HTERT RPE-1 (cell line): ENCODE data around the gene PHPT1.
"Not testable (repeated sequence)": the region's sequence is repeated elsewhere in the genome, so short reads cannot be mapped to it uniquely, and the experiment has no call there.

Source experiments
- in situ Hi-C: fragments of 300-500 bp; cut with MboI; formaldehyde crosslinking; loops from 4 replicates; pipeline ENCODE4 v1.14.3; 2020; ENCODE audit warnings: low sequenced_read_pairs

PHPT1 gene

DNA sequence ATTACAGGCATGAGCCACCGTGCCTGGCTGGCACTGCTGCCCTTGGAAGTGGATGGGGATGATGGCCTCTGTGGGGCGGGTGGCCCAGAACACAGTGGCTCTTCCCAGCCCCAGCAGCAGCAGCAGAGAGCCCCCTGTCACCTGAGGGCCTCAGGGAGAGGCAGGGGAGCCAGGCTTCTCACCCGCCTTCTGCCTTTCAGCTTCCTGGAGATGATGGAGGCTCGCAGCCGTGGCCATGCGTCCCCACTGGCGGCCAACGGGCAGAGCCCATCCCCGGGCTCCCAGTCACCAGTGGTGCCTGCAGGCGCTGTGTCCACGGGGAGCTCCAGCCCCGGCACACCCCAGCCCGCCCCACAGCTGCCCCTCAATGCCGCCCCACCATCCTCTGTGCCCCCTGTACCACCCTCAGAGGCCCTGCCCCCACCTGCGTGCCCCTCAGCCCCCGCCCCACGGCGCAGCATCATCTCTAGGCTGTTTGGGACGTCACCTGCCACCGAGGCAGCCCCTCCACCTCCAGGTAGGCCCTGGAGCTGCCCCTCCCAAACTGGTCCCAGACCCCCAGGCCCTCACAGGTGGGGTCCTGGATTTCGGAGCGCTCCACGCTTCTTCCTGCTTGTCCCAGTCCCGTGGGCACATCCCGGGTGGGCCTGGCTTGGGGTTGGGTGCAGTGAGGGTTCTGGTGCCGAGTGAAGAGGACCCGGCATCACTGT is 11.9 kb upstream of the PHPT1 start:
- in situ Hi-C loops: no loop called here

DNA sequence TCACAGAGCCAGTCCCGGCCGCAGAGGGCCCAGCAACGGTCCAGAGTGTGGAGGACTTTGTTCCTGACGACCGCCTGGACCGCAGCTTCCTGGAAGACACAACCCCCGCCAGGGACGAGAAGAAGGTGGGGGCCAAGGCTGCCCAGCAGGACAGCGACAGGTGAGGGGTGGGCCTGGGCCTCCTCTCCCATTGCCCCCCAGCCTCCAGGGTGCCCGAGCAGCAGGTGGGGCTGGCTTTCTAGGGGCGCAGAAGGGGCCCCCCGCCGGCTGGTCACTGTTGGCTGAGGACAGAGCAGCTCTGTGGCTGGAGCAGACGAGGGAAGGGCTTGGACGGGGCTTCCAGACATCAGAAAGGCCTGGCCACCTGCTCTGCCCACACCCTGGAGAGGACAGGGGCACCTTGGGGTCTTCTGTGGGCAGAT is 11.3 kb upstream of the PHPT1 start:
- in situ Hi-C loops: not testable (repeated sequence)

DNA sequence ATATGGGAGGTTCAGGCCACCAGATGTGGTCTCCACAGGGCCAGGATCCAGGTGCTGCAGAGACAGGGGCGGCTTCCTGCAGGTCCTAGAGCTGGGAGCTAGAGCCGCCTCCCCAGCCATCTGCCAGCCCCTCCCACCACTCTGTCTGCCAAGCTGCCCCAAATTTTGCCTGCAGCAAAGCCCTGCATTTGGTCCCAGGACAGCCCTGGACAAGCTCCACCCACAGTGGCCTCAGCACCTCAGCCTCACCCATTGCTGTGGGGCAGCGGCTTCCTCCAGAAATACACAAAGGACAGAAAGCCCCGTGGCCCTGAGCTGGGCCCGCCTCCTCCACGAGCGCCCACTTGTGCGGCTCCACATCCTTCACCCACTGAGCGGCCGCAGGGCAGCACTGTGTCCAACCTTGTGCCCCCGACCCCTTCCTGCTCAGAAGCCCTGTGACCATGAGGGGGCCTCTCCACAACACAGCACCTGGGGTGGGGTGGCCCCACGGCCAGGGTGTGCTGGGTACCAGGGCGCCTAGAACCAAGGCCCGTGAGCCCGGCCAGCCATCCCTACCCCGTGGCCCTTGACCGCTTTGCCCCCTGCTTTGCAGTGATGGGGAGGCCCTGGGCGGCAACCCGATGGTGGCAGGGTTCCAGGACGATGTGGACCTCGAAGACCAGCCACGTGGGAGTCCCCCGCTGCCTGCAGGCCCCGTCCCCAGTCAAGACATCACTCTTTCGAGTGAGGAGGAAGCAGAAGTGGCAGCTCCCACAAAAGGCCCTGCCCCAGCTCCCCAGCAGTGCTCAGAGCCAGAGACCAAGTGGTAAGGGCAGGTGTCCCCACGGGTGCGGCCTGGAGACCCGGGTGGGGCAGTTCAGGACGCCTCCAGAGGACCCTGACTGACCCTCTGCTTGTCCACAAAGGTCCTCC is 10.6 kb upstream of the PHPT1 start:
- in situ Hi-C loops: no loop called here

DNA sequence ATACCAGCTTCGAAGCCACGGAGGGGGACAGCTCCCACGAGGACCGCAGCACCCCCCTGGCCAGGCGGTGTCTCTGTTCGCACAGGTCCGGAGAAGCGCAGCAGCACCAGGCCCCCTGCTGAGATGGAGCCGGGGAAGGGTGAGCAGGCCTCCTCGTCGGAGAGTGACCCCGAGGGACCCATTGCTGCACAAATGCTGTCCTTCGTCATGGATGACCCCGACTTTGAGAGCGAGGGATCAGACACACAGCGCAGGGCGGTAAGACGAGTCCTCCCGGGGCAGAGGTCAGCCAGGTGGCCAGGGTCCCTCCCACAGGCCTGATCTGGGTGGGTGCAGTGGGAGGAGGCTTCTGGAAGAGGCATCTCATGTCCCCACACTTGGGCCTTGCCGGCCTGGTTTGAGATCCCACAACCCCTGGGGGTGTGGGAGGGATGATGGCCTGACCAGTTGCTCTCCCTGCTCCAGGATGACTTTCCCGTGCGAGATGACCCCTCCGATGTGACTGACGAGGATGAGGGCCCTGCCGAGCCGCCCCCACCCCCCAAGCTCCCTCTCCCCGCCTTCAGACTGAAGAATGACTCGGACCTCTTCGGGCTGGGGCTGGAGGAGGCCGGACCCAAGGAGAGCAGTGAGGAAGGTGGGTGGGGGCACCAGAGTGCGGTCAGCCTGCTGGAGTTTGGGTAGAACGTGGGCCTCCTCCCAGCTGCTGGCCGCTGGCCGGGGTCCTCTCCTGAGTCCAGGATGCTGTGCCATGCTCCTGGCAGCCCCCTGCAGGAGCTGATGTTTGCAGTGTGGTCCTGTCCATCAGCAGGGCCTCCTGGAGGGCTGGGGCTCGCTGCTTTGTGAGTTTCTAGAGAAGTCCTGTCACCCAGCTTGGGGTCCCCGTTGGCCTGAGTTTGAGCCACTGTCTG is 9.7 kb upstream of the PHPT1 start:
- in situ Hi-C loops: no loop called here

DNA sequence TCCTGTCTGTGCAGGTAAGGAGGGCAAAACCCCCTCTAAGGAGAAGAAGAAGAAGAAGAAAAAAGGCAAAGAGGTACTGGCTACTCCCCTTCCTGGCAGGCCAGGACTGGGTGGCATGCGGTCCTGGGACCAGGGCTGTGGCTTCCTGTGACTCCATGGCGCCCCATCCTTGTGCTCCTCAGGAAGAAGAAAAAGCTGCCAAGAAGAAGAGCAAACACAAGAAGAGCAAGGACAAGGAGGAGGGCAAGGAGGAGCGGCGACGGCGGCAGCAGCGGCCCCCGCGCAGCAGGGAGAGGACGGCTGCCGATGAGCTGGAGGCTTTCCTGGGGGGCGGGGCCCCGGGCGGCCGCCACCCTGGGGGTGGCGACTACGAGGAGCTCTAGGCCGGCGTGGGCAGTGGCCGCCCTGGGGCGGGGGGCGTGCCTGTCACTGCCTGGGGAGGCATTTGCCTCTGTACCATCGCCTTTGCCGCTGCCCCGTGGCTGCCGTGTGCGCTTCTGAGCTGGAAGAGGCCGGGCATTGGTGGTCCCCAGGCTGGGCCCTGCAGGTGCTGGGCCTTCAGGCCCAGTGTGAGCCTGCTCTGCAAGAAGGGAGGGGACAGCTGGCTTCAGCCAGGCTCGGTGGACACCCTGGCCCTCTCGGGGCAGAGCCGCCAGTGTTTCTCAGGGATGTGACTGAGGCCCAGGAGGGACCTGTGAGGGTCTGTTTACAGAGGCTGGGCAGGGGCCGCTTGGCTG is 8.9 kb upstream of the PHPT1 start:
- in situ Hi-C loops: no loop called here

DNA sequence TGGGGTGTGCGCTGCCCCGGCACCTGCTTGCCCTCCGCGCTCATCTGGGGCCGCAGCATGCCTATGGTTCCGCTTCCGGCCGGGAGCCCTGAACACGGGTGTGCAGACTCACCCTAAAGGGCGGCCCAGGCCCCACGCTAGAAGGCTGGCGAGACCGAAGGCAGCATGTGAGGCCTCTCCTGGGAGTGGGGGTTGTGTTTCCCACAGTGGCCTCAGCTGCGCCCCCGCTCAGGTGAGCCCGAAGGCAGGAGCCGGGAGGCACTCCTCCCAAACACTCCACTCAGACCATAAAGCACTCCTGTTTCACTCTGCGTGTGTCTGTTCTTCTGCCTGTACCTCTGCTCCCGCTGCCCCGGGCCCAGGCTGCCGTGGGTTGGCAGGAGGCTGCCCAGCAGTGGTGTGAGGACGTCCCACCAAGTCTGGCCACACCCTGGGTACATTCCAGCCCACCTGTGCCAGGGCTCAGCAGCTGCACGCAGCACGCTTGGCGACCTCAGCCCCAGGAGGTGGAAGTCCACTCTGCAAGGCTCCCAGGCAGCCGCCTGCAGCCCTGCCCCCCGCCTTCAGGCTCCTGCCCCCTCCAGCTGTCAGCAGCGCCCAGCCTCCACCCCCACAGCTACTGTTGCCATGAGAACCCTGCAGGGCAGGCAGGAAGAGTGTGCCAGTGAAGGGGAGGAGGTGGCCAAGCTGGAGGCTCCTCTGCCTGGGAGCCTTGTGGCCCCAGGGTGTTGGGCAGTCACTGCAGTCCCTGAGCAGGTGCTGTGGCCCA is 8.1 kb upstream of the PHPT1 start:
- in situ Hi-C loops: no loop called here

DNA sequence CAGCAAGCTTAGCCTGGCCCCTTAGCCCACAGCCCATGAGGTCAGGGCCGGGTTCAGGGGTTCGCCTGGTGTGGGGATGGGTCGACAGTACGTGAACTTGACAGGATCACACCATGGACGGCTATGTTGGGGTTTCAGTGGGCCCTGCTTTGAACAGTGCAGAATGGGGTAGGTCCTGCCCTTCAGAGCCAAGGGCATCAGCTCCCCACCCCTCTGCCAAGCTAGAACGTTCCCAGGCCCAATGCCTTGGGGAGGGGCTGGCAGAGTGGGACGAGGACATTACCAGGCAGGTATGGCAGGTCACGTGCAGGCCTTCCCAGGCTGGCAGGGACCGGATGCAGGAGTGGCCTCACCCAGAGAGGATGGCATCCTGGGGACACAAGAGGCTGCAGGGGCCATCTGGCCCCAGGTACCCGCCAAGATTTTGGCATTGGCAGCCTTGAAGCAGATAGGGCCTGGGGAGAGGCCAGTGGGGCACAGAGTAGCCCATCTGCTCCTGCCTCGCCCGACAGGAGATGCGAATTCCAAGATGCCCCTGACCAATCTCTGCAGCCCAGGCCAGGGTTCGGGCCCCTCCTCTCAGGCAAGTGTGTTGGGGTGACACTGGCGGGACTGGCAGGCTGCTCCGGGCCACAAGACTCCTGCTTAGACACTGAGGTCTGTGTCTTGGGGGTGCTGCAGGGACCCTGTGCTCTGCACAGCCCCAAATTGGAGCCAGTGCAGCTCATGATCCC is 7.4 kb upstream of the PHPT1 start:
- in situ Hi-C loops: not testable (repeated sequence)

DNA sequence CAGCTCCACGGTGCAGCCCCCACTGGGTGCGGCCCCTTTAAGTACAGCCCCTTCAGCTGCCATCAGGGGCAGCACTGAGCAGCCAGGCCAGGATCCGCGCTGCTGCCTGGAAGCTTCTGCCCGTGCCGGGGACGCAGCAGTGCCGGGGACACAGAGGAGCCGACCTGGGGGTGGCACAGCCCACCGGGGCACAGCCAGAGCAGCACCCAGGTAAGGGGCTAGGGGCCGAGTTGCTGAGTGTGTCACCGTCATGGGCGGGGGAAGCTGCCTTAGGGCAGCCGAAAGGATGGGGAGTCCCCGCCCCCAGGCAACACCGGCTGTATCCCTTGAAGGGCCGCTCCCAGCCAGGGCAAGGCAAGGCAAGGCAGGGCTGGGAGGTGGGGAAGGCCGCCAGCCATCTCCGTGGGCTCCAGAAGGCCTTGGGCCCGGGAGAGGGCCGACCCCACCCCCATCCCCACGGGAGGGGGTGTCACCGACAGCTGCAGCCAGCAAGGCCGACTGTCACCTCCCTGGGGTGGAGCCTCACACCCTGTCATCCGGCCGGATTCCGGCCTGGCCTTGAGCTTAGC is 6.7 kb upstream of the PHPT1 start, which contains the start of gene AJM1:
AJM1 (plus strand) TSS at position 99 of the 569 bp plus-strand sequence. CDS start 1,937 bp downstream, outside the sequence.
- in situ Hi-C loops: not testable (repeated sequence)

DNA sequence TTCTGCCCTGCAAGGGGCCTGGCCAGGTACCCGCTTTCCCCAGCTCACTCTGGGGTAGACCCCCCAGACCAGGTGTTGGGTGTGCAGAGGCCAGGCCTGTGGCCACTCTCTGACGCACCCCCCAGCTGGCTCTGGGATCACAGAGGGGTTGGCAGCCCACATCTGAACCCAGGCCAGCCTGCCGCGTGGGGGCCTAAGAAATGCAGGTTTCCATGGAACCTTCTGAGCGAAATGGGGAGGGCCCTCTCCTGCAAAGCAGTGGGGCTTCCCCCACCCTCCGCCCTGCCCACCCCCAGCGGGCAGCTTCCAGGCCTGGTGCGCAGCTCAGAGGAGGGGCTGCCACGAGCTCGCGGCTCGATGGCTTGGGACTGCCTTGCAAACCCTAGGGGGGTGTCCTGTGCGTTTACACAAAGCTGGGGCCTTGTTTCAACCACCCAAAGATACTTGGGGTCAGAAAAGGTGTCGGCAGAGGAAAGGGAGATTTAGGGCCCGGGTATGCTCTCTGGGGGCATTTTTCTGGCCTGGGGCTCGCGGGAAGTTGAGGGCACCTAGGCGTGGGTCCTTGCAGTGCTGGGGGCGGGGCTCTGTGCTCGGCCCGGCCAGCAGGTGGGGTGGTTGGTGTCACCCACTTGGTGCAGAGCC is 5.9 kb upstream of the PHPT1 start:
- in situ Hi-C loops: not testable (repeated sequence)

DNA sequence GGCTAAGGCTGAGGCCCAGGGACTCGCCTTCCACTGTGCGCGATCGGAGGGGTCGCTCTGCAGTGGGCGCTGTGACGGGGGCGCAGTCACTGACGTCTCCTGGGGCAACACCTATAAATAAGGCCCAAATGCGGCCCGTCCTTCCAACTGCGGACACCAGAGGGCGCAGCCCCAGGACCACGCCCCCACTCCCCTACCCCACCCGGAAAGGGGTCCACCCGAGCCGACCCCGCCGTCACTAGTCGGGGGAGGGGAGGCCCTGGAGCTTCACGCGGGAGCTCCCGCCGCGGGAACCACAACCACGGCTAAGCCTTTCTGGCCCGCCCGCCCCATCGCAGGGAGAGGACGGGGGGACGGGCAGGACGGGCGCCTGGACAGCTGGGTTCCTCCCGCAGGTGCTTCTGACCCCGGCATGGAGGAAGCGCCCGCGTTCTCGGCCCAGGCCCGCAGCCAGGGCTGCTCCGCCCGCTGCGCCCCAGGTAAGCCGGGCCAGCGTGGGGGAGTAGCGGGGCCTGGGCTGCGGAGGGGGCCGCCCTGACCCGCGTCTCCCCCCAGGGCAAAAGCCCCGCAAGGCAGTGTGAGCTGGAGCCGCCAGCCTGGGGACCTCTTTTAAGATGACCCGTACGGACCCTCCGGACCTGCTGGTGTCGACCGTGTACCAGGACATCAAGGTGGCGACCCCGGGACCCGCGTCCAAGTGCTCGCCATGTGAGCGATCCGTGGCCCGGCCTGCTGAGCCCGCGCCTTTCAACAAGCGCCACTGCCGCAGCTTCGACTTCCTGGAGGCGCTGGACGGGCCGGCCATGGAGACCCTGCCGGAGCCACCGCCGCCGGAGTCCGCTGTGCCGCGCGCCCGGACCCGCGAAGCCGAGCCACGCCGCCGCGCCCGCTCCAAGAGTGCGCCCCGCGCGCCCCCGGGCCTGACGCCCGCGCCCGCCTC is 5.1 kb upstream of the PHPT1 start:
- in situ Hi-C loops: not testable (repeated sequence)

DNA sequence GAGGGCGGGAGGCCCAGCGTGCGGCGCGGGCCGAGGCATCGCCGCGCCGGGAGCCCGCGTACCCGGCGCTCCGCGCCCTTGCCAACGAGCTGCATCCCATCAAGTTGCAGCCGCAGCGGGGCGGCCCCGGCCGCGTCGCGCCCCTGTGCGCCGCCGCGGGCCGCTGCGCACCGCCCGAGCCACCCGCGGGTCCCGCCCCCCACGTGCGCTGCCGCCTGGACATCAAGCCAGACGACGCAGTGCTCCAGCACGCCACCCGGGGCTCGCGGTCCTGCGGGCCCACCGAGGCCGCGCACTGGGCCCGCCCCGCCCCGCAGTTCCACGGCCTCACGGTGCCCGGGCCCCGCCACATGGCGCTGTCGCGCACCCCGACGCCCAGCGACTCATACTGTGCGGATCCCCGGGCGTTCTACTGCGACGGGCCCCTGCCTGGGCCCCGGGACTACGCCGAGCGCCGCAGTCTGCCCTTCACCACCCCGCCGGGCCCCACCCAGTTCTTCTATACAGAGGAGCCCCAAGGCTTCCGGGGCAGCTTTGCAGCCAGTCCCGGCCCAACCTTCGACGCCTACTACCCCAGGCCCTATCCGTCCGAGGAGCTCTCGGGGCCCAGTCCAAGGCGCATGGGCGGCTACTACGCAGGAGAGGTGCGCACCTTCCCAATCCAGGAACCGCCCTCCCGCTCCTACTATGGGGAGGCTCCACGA is 4.3 kb upstream of the PHPT1 start:
- in situ Hi-C loops: no loop called here

DNA sequence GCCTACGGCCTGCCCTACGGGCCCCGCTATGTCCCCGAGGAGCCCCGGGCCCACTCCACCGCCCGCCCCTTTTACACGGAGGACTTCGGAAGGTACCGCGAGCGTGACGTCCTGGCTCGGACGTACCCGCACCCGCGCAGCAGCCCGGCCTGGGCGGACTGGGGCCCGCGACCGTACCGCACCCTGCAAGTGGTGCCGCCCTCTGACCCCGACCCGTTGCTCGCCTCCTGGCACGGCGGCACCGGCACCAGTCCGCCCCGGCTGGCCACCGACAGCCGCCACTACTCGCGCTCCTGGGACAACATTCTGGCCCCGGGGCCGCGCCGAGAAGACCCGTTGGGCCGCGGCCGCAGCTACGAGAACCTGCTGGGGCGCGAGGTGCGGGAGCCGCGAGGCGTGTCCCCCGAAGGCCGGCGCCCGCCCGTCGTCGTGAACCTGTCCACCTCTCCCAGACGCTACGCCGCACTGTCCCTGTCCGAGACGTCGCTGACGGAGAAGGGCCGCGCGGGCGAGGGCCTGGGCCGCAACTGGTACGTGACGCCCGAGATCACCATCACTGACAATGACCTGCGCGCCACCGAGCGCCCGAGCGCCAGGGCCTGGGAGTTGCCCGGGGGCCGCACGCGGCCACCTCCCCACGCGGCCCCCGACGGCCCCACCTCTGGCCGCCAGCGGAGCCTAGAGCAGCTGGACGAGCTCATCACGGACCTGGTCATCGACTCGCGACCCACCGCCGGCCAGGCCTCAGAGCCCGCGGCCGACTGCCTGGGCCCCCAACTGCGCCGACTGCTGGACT is 3.5 kb upstream of the PHPT1 start:
- in situ Hi-C loops: no loop called here

DNA sequence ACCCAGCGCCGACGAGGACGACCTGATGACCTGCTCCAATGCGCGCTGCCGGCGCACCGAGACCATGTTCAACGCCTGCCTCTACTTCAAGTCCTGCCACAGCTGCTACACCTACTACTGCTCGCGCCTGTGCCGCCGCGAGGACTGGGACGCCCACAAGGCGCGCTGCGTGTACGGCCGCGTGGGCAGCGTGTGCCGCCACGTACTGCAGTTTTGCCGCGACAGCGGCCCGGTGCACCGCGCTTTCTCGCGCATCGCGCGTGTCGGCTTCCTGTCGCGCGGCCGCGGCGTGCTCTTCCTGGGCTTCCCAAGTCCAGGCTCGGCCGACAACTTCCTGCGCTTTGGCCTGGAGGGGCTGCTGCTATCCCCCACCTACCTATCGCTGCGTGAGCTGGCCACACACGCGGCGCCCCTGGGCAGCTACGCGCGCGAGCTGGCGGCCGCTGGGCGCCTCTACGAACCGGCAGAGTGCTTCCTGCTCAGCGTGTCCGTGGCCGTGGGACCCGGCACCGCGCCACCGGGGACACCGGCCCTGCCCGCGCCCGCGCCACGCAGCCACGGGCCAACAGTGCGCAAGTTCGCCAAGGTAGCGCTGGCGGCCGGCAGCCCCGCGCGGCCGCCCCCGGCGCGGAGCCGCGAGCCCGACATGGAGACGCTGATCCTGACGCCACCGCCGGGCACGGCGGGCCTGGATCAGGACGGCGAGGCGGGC is 2.7 kb upstream of the PHPT1 start:
- in situ Hi-C loops: no loop called here

DNA sequence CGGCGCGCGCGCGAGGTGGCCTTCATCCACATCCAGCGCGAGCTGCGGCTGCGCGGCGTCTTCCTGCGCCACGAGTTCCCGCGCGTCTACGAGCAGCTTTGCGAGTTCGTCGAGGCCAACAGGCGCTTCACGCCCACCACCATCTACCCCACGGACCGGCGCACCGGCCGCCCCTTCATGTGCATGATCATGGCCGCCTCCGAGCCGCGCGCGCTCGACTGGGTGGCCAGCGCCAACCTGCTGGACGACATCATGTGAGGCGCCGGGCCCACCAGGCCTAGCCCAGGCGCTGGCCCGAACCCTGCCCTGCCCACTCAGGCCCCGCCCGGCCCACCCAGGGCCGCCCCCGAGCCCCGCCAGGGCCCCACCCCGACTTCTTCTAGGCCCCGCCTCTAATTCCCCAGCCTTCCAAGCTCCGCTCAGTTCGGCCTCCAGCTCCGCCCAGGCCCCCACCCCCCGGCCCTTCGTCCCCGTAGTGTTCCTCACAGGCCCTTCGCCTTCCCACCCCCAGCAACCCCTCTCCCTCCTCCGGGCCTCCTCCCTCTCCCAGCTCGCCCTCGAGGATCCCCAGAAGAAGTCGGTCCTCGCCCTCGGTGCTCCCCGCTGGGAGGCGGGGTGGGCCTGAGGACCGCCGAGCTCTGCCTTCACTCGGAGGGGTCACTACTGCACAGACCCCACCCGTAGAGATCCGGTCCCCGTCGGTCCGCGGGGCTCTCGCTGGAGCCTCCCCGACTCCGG is 2.0 kb upstream of the PHPT1 start:
- in situ Hi-C loops: no loop called here
